Left lung (tissue), 10 donors: ENCODE measurements around the gene ENDOU. TPM values are rescaled to one million over a fixed set of nuclear protein-coding genes. Genes with fewer than 3 reads are reported as not detected.

Experiments
- ATAC-seq: fragments of 200-7000 bp; cut with Tn5 transposase; one replicate; pipeline ENCODE4 v1.9.1; 2020; ENCODE audit warnings: moderate library complexity
- DNase-seq, 4 donors: peaks; one replicate each; pipeline ENCODE4 v3.0.0-alpha.2; 2013 to 2020
- H3K27ac ChIP-seq, 2 donors: fragments of 200-600 bp; sonication (generic) in 1 of 2; one replicate each; pipeline versions ENCODE4 v1.5.0 to v1.8.0; 2020 to 2021
- H3K27me3 ChIP-seq, 2 donors: fragments of 200-600 bp; sonication (generic) in 1 of 2; one replicate each; pipeline versions ENCODE4 v1.5.0 to v1.8.0; 2020 to 2021
- H3K36me3 ChIP-seq, 2 donors: fragments of 200-600 bp; sonication (generic) in 1 of 2; one replicate each; pipeline versions ENCODE4 v1.5.0 to v1.8.0; 2020 to 2021
- H3K4me1 ChIP-seq, 2 donors: fragments of 200-600 bp; one replicate each; pipeline ENCODE4 v1.8.0; 2021
- H3K4me3 ChIP-seq, 2 donors: fragments of 200-600 bp; sonication (generic) in 1 of 2; one replicate each; pipeline versions ENCODE4 v1.5.0 to v1.8.0; 2020 to 2021; ENCODE audit warnings: mild to moderate bottlenecking in 1 of 2
- H3K9me3 ChIP-seq, 2 donors: fragments of 200-600 bp; sonication (generic) in 1 of 2; one replicate each; pipeline versions ENCODE4 v1.5.0 to v1.8.0; 2020 to 2021
- intact Hi-C, 2 donors: fragments of 100-400 bp; cut with DNase I; formaldehyde crosslinking; loops; one replicate each; pipeline versions ENCODE4 v1.11.2 to v1.14.2; 2022
- polyA plus RNA-seq, 6 donors: library from polyadenylated mRNA; unstranded; fragments of 120-200 nt; gene quantifications; one replicate each; pipeline ENCODE4 v1.2.1, GENCODE V29; 2013; ENCODE audit not compliant: insufficient read length in 6 of 6
- total RNA-seq, 2 donors: library from RNA; stranded (reverse); fragmentation: NEBNext Ultra II Directional; extraction: Animal tissue kit (Norgen Biotek cat#: 25700); gene quantifications; one replicate each; pipeline ENCODE4 v1.2.1, GENCODE V29; 2021
- TF ChIP-seq, protein P1 (sequence below), 2 donors: fragments of 200-600 bp; sonication (generic) in 1 of 2; IDR thresholded peaks; one replicate each; pipeline versions ENCODE4 v1.5.0 to v1.8.0; 2021; ENCODE audit warnings: antibody characterized with exemption in 2 of 2
- donor health status: DM: no; HTN: yes; CAD: no.
- donor health status: DM: no; HTN: no; CAD: no.

ENDOU gene
- total and polyA plus RNA-seq, 8 donors, result 0.14 to 0.58 (median 0.30) TPM; not detected in 2

DNA sequence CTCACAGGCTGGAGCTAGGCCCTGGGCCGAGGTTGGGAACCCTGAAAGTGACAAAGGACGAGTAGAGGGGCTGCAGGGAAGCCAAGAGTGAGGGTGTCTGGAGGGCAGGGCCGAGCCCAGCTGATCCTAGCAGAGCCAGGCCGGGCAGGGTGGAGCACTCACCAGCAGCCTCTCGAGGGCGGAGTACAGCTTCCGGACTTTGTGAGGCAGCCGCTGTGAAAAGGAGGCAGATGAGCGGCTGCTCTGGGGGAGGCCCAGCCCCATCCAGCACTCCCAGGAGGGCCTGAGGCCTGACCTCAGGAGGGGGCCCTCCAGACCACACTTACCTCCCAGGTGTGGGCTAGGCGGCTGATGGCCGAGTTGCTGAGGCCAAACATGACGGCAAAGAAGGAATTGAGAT, 14.7 kb upstream of the ENDOU start:
- H3K36me3 ChIP-seq, result no peaks in the 10 kb centered on the region
- intact Hi-C loops, result no loop called here
- H3K27me3 ChIP-seq, result no peaks in the 10 kb centered on the region
- peaks cover 20 to 58% of the 10 kb centered on the region in 2 donors for H3K4me1 ChIP-seq
- TF ChIP-seq, protein P1, sequence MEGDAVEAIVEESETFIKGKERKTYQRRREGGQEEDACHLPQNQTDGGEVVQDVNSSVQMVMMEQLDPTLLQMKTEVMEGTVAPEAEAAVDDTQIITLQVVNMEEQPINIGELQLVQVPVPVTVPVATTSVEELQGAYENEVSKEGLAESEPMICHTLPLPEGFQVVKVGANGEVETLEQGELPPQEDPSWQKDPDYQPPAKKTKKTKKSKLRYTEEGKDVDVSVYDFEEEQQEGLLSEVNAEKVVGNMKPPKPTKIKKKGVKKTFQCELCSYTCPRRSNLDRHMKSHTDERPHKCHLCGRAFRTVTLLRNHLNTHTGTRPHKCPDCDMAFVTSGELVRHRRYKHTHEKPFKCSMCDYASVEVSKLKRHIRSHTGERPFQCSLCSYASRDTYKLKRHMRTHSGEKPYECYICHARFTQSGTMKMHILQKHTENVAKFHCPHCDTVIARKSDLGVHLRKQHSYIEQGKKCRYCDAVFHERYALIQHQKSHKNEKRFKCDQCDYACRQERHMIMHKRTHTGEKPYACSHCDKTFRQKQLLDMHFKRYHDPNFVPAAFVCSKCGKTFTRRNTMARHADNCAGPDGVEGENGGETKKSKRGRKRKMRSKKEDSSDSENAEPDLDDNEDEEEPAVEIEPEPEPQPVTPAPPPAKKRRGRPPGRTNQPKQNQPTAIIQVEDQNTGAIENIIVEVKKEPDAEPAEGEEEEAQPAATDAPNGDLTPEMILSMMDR (IDR thresholded peaks at IDR 0.05), result no peak
- no peaks in the 10 kb centered on the region for H3K9me3 ChIP-seq
- ATAC-seq (no peak), DNase-seq (no peak)
- H3K27ac ChIP-seq, result peak overlapping the region in 1 of 2 donors; percentile 0
- H3K4me3 ChIP-seq, result no peak overlapping the region

DNA sequence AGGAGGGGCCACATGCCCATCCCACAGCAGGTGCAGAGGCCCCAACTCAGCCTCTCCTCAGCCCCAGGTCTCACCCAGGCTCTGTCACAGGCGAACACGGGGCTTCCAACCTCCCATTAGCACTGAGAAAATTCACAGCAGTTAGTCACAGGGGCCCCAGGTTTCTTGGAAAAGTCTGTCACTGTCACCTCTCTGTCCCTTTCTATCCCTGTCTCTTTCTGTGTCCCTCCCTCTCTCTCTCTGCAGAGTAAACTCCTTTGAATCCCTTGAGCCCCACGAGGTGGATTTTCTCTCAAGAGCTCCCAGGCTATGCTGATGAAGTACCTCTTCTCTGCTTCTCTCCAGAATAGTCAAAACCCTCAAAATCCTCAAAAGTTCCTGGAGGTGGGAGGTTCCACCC, 14.0 kb upstream of the ENDOU start:
- no peaks in the 10 kb centered on the region for H3K9me3 ChIP-seq
- H3K27me3 ChIP-seq, result no peaks in the 10 kb centered on the region
- TF ChIP-seq, protein P1 (IDR thresholded peaks at IDR 0.05), result no peak
- H3K4me1 ChIP-seq, result peaks cover 20 to 63% of the 10 kb centered on the region in 2 donors
- no peak overlapping the region for H3K27ac ChIP-seq
- intact Hi-C loops, result no loop called here
- no peaks in the 10 kb centered on the region for H3K36me3 ChIP-seq
- ATAC-seq, result no peak
- no peak for DNase-seq
- no peak overlapping the region for H3K4me3 ChIP-seq

GRCh38 chr12:47737936-47738594, 12.8 kb upstream of the ENDOU start:
- no peaks in the 10 kb centered on the region for H3K36me3 ChIP-seq
- H3K4me1 ChIP-seq, result peaks cover 20 to 63% of the 10 kb centered on the region in 2 donors
- no peak for DNase-seq
- no peak for ATAC-seq
- H3K27ac ChIP-seq, result no peak overlapping the region
- H3K4me3 ChIP-seq, result no peak overlapping the region
- intact Hi-C loops, result no loop called here
- TF ChIP-seq, protein P1 (IDR thresholded peaks at IDR 0.05), result no peak
- no peaks in the 10 kb centered on the region for H3K27me3 ChIP-seq
- H3K9me3 ChIP-seq, result no peaks in the 10 kb centered on the region

- Histone ChIP-seq H3K4me3 (no peak overlapping the region), H3K27me3 (no peaks in the 10 kb centered on the region), H3K36me3 (no peaks in the 10 kb centered on the region), H3K27ac (peak overlapping the region; percentile 58 to 67), H3K9me3 (no peaks in the 10 kb centered on the region), H3K4me1 (peaks cover 20 to 56% of the 10 kb centered on the region in 2 donors)
- DNase-seq, result peak in 3 of 4 donors; percentile 59 to 87 (median 75)
- TF ChIP-seq, protein P1 (IDR thresholded peaks at IDR 0.05), result no peak
- intact Hi-C loops, result no loop called here
- peak; percentile 87 for ATAC-seq
Measured at GRCh38 chr12:47736877-47737676, 11.8 kb upstream of the ENDOU start.

DNA sequence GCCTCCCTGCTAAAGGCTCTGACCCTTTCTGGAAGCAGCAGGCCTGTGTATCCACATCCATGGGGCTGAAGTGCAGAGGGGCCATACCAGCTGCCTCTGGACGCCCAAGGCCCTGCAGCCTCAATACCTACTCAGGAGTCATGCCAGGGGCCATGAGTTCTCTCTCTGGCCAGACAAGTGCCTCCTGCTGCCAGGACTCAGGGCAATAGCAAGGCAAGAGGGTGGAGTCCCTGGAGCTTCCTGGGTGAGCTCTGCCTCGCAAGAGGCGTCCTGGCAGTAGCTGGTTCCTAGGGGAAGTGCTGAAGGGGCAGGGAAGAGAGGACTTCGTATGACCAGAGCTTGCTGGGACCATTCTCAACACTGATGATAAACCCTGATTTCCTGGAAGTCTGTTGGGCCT, 10.9 kb upstream of the ENDOU start:
- no peaks in the 10 kb centered on the region for H3K9me3 ChIP-seq
- H3K4me1 ChIP-seq, result peaks cover 20 to 48% of the 10 kb centered on the region in 2 donors
- no peak overlapping the region for H3K4me3 ChIP-seq
- DNase-seq (no peak), ATAC-seq (peak; percentile 3)
- TF ChIP-seq, protein P1 (IDR thresholded peaks at IDR 0.05), result no peak
- no peaks in the 10 kb centered on the region for H3K27me3 ChIP-seq
- H3K27ac ChIP-seq, result peak overlapping the region; percentile 58 to 67
- intact Hi-C loops, result no loop called here
- no peaks in the 10 kb centered on the region for H3K36me3 ChIP-seq
